Cardiac fibroblast (primary cell): ENCODE results near the gene SLC28A1.

ENCODE experiments used
- DNase-seq, 2 donors: peaks; one replicate each; pipeline versions ENCODE4 v3.0.0 to v3.0.0-alpha.2; 2010; ENCODE audit warnings: low read depth in 2 of 2
- H3K4me3 ChIP-seq, 2 donors: replicated peaks in 1 of 2; 1 replicate in 1 of 2; 2 replicates in 1 of 2; pipeline ENCODE4 v1.5.1; 2011; ENCODE audit warnings: low read depth in 2 of 2, low read length in 2 of 2, mild to moderate bottlenecking in 2 of 2, moderate library complexity in 1 of 2
- CTCF ChIP-seq: IDR thresholded peaks from one replicate; pipeline ENCODE4 v1.5.1; 2011; ENCODE audit warnings: low read depth, mild to moderate bottlenecking, low read length, inconsistent platforms

Gene SLC28A1

GRCh38 chr15:84868037-84868880 lies 16.2 kb upstream of the SLC28A1 start:
- H3K4me3 ChIP-seq: no peak overlapping the region
- TF ChIP-seq CTCF: no peak
- no peak for DNase-seq

GRCh38 chr15:84869510-84869909 lies 15.0 kb upstream of the SLC28A1 start:
- no peak overlapping the region for H3K4me3 ChIP-seq
- DNase-seq: no peak
- no peak for TF ChIP-seq CTCF

GRCh38 chr15:84871428-84871985 lies 13.0 kb upstream of the SLC28A1 start:
- DNase-seq: no peak
- TF ChIP-seq CTCF: no peak
- H3K4me3 ChIP-seq: no peak overlapping the region

- DNase-seq: peak in 1 of 2 donors; percentile 24
- no peak overlapping the region for H3K4me3 ChIP-seq
- TF ChIP-seq CTCF: no peak
Measured at GRCh38 chr15:84872009-84872910, 12.2 kb upstream of the SLC28A1 start.

- DNase-seq: no peak
- no peak overlapping the region for H3K4me3 ChIP-seq
- no peak for TF ChIP-seq CTCF
Measured at GRCh38 chr15:84873997-84874396, 10.5 kb upstream of the SLC28A1 start.

GRCh38 chr15:84874981-84875699 lies 9.3 kb upstream of the SLC28A1 start:
- no peak overlapping the region for H3K4me3 ChIP-seq
- TF ChIP-seq CTCF: no peak
- DNase-seq: no peak
